Activated CD4-positive, alpha-beta T cell treated with anti-CD3 and anti-CD28 coated beads, Interleukin-2, amount 50 U/mL, for 48 hours (primary cell): Measurements from ENCODE around the gene INO80.
"Not testable (repeated sequence)": the region's sequence is repeated elsewhere in the genome, so short reads cannot be mapped to it uniquely, and the experiment has no call there.

Source experiments
- DNase-seq, 2 experiments: peaks; one replicate each; pipeline ENCODE4 v3.0.0-alpha.2; 2020

INO80 gene

GRCh38 chr15:41121951-41122350, 5.9 kb upstream of the INO80 start:
- no peak for DNase-seq

GRCh38 chr15:41116962-41117252, 827 bp upstream of the INO80 start:
- no peak for DNase-seq

DNA sequence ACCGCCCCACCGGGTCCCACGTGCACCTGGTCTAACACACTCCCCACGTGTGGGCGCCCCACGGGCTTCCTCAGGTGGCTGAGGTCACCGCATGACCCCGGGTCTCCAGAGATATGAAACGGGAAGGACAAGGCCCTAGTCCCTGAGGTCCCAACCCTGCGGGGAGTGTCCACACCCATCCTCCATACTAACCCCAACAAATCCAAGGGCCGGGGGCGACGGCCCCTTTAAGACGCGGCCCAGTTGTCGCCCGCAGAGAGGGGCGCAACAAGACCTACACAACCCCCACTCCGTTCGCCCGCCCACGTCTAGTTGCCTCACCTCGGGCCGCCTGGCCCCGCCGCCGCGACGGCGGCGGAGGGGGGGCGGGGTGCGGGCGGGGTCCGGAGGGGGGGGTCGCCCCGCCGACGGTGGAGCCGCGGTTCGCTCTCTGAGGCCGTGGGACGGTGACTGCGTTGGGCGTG, 396 bp downstream of the INO80 start:
- peak; percentile 69 to 79 for DNase-seq

DNA sequence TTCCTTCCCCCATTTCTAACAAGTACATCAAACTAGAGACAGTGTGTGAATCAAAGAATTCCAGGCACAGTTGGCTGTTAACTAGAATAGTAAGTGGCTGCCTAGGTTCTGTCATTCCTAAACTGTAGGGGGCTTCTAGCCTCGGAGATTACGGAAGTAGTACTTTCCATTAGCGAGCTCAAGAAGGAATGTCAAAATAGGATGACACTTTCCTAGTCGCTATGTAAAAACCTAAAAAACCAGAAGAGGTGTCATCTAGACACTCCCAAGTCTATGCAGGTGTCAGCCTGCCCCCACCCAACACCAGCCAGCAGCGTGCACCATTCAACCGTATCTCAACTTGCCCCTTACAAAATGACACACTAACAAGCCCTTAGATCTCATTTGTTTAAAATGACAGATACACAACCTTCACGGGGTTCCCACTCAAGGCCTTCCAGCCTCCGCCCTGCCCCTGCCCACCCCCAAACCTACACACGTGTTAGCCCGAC, 874 bp downstream of the INO80 start:
- no peak for DNase-seq

DNA sequence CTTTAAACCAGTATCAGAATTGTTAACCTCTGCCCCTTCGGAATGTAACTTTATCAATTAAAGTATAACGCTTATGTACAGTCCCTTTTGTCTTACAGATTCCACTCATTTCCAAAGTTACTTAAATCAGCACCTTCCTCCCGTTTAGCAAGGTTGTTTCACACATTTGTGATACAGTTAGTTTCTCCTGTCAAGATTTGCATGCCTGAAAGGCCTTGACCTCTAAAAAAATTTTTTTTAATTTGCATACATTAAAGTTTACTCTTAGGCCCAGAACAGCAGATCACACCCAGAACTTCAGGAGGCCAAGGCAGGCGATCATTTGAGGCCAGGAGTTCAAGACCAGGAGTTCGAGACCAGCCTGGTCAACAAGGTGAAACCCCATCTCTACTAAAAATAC, 9.1 kb downstream of the INO80 start:
- DNase-seq = no peak

DNA sequence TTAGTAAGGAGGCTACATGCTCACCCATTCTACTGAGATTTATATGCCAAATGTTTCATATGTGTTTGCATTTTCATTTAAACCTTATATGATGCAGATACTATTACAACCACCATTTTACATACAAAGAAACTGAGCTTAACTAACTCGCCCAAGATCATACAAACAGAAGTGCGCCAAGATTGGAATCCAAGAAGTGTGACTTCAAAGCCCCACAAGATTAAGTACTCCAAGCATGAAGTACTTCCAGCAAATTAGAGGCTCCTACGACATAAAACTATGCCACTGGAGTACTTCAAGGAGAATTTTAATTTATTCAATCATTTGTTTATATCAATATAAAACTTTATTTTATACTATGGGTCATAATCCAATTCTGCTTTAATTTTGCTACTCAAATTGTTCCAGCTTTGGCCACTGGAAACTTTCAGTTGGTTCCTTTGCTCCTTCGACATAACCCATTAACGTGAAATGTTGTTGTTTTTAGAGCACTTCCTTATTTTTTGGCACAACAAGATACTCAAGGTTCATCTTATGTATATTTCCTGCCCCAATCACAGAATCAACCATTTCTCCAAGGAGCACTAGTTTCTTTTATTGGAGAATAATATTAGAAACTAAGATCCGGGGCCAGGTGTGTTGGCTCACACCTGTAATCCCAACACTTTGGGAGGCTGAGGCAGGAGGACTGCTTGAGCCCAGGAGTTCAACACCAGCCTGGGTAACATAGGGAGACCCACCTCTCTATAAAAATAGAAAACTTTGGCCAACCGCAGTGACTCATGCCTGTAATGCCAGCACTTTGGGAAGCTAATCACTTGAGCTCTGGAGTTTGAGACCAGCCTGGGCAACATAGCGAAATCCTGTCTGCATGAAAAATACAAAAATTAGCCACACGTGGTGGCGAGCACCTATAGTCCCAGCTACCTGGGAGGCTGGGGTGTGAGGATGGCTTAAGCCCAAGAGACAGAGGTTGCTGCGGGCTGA, 10.4 kb downstream of the INO80 start:
- no peak for DNase-seq

DNA sequence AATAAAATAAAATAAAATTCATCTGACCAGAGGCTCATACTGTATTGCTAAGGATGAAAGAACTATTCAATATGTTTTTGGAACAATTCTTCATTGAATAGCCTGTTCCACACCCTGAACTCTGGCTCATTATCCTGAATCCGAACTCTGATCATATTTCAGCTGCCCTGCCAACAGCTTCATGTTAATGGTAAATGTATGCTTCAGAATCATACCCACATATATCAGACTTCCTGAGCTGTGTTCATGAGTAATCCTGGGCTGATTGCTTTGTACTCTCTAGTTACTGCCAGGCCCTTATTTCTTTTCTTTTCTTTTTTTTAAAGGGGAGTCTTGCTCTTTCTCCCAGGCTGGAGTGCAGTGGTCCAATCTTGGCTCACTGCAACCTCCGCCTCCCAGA, 11.8 kb downstream of the INO80 start:
- no peak for DNase-seq

GRCh38 chr15:41102854-41103253, 13.2 kb downstream of the INO80 start:
- no peak for DNase-seq

GRCh38 chr15:41096178-41096577, 19.9 kb downstream of the INO80 start:
- DNase-seq = no peak

DNA sequence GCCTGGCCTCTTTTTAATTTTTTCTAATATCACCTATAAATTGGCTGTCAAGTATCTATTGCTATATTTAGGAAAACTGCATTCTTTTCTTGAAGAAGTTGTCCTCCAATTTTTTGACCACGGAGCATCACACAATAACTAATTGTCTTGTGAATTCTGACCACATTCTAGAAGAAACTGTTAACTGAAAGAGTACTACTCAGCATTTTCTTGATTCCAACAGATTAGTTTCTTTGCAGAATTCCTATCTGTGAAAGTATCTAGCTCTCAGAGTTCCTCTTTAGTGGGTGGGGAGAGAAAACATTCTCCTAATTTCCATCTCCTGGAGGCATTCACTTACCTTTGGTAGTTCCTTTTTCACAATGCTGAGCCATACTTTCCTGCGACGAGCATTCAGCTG, 31.1 kb downstream of the INO80 start:
- no peak for DNase-seq

DNA sequence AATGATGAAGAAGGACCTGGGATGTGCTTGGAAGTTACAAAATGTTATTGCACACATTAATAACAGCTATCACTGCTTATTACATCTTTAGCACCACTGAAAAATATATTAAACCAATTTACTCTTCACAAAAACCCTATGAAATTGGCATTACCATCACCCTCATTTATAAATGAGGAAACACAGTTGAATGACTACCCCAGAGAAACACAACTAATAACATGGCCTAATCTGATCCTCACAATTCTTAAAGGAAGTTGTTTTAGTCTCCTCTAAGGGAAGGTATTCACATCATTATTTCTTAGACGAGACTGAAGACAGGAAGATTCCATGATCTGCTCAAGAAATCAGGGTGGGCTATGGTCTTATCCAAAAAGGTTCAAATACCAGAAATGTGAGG, 35.9 kb downstream of the INO80 start:
- DNase-seq = no peak

- no peak for DNase-seq
Observed at GRCh38 chr15:41079717-41080116, 36.4 kb downstream of the INO80 start.

DNA sequence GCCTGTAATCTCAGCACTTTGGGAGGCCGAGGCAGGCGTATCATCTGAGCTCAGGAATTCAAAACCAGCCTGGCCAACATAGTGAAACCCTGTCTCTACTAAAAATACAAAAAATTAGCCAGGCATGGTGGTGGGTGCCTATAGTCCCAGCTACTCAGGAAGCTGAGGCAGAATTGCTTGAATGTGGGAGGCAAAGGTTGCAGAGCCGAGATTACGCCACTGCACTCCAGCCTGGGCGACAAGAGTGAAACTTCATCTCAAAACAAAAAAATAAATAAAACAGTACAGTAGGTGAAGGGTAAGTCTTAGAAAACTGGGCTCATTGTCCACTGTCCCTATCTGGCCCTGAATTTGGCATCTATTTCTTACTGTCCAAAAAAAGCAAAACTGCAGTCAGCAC, 37.2 kb downstream of the INO80 start:
- not testable (repeated sequence) for DNase-seq

- DNase-seq = no peak
Observed at GRCh38 chr15:41078125-41078524, 38.0 kb downstream of the INO80 start.

GRCh38 chr15:41073028-41073427, 43.1 kb downstream of the INO80 start:
- no peak for DNase-seq

GRCh38 chr15:41072013-41072412, 44.1 kb downstream of the INO80 start:
- DNase-seq = no peak

- DNase-seq = no peak
Observed at GRCh38 chr15:41066516-41066915, 49.6 kb downstream of the INO80 start.

GRCh38 chr15:41061667-41062066, 54.4 kb downstream of the INO80 start:
- DNase-seq = no peak

- DNase-seq = no peak
Observed at GRCh38 chr15:41060505-41060904, 55.6 kb downstream of the INO80 start.

- no peak for DNase-seq
Observed at GRCh38 chr15:41056810-41057209, 59.3 kb downstream of the INO80 start.

GRCh38 chr15:41055706-41056105, 60.4 kb downstream of the INO80 start:
- no peak for DNase-seq

DNA sequence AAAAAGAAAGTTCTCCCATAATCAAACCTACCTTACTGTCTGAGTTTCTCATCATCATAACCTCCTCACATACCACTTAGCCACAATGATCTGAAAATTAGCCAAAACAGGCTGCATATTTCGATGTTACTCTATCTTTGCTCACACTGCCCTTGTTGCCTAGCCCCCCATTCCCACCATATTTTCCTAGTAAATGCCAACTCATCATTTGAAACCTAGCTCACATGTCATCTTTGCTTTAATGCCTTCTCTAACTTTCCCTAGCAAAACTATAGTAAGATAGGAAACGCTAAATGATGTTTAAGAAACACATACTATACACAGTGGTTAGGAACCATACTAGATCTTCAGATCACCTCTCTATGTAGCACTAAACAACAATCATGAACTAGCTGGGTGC, 64.9 kb downstream of the INO80 start:
- no peak for DNase-seq

DNA sequence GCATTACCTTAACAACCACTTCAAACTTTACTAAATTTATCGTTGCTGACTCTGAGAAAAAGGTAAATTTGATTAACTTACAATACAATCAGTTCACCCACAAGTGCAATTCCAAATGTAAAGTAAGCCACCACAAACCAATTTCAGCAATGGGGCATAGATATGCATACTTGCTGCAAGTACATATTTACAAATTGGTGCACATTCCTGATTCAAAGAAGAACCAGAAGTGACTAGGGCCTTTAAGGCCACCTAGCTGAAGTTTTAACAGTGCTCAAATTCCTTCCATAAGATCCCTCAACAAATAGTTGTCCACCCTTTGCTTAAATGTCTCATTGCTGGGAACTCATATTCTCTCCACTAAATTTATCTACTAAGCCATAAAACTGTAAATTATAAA, 67.2 kb downstream of the INO80 start:
- DNase-seq = no peak

DNA sequence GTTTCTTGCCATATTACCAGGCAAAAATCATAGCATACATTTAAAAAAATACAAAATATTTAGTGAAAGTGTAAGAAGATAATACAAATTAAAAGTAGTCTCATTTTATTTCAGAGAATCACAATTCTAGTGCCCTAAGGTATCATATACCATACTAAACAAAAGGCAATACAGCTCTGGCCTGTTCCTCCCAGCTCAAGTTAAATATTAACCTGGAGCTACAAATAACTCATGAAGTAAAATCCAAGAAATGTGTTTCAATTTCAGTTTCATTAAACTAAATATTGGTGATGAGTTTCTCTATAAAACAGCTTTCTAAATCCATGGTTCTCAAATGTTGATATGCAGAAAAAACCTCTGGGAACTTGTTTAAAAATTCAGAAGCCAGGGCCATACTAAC, 67.7 kb downstream of the INO80 start:
- DNase-seq = no peak

- DNase-seq = no peak
Observed at GRCh38 chr15:41047474-41047873, 68.6 kb downstream of the INO80 start.
